GM19468 (cell line): ENCODE measurements around the gene MEGF6.

Experiments used
- ATAC-seq: cut with Tn5 transposase; IDR thresholded peaks from one replicate; pipeline ENCODE4 v1.9.1; 2021; ENCODE audit warnings: mild to moderate bottlenecking, moderate library complexity, moderate number of reproducible peaks; ENCODE audit not compliant: unreplicated experiment; ENCODE audit errors: extremely low read depth

MEGF6 gene

GRCh38 chr1:3609769-3610526 lies 1.4 kb downstream of the MEGF6 start:
- no peak for ATAC-seq

GRCh38 chr1:3609016-3609768 lies 2.1 kb downstream of the MEGF6 start:
- ATAC-seq = no peak

GRCh38 chr1:3608154-3608553 lies 3.2 kb downstream of the MEGF6 start:
- ATAC-seq = no peak

GRCh38 chr1:3607703-3608065 lies 3.6 kb downstream of the MEGF6 start:
- ATAC-seq = no peak

GRCh38 chr1:3606779-3607702 lies 4.3 kb downstream of the MEGF6 start:
- no peak for ATAC-seq

GRCh38 chr1:3604997-3605823 lies 6.1 kb downstream of the MEGF6 start:
- ATAC-seq = no peak

GRCh38 chr1:3604468-3604974 lies 6.8 kb downstream of the MEGF6 start:
- no peak for ATAC-seq

- no peak for ATAC-seq
Observed at GRCh38 chr1:3603571-3604467, 7.5 kb downstream of the MEGF6 start.

- ATAC-seq = no peak
Observed at GRCh38 chr1:3603156-3603555, 8.2 kb downstream of the MEGF6 start.

GRCh38 chr1:3602375-3602774 lies 8.9 kb downstream of the MEGF6 start:
- ATAC-seq = no peak

GRCh38 chr1:3601743-3602142 lies 9.6 kb downstream of the MEGF6 start:
- ATAC-seq = no peak

GRCh38 chr1:3600354-3600753 lies 11.0 kb downstream of the MEGF6 start:
- ATAC-seq = no peak

GRCh38 chr1:3599816-3600215 lies 11.5 kb downstream of the MEGF6 start:
- no peak for ATAC-seq

- ATAC-seq = no peak
Observed at GRCh38 chr1:3599286-3599811, 12.0 kb downstream of the MEGF6 start.

- ATAC-seq = no peak
Observed at GRCh38 chr1:3598522-3599285, 12.6 kb downstream of the MEGF6 start.

- ATAC-seq = no peak
Observed at GRCh38 chr1:3598051-3598491, 13.2 kb downstream of the MEGF6 start.

GRCh38 chr1:3597599-3597964 lies 13.7 kb downstream of the MEGF6 start:
- no peak for ATAC-seq
